HG03565 (cell line): ENCODE data around the gene MAT2A.

ENCODE experiments used
- ATAC-seq: cut with Tn5 transposase; IDR thresholded peaks from one replicate; pipeline ENCODE4 v1.9.1; 2021; ENCODE audit warnings: mild to moderate bottlenecking, moderate library complexity; ENCODE audit not compliant: unreplicated experiment

MAT2A gene

GRCh38 chr2:85538507-85539360 is at the start of gene MAT2A:
MAT2A (plus strand) TSS chr2:85539168; CDS start chr2:85539288, 120 bp downstream.
- peak; percentile 54 for ATAC-seq

GRCh38 chr2:85490861-85491755 is 47.9 kb upstream of the MAT2A start:
- no peak for ATAC-seq

DNA sequence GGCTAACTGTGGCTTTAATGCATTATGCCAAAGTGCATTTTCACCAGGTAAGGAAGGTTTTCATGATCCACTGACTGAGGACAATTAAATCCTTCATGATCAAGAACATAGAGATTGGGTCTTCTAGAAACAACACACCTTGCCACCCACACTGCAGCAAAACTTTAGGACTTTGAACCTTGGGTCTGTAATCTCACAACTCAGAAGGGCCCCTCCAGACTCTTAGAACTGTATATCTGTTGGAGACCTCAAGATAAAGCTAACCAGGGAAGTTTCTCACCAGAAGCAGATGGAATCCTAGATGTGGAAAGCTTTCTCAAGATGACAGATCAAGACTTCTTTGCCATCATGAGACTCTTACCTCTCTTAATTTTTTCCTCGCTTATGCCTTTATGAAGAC is 42.5 kb upstream of the MAT2A start:
- no peak for ATAC-seq

GRCh38 chr2:85497944-85498630 is 40.9 kb upstream of the MAT2A start:
- no peak for ATAC-seq

DNA sequence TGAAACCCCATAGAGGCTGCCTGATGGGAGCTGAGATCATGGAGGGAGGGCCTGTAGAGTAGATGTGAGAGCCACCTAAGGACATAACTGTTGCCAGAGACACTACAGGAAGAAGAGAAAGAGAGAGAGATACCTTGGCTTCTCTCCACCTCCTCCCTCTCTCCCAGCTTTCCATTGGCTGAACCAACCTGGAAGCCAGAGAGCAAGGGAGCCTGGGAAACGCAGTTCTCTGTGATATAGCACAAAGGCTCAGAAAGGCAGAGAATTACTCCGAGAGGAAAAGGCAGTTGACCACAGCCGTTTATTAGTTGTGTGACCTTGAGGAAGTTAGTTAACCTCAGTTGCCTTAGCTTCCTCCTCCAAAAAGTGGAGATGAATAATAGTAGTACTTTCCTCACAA is 37.7 kb upstream of the MAT2A start:
- no peak for ATAC-seq

GRCh38 chr2:85502720-85503119 is 36.2 kb upstream of the MAT2A start:
- ATAC-seq, result no peak

- no peak for ATAC-seq
Measured at GRCh38 chr2:85503168-85503850, 35.7 kb upstream of the MAT2A start.

DNA sequence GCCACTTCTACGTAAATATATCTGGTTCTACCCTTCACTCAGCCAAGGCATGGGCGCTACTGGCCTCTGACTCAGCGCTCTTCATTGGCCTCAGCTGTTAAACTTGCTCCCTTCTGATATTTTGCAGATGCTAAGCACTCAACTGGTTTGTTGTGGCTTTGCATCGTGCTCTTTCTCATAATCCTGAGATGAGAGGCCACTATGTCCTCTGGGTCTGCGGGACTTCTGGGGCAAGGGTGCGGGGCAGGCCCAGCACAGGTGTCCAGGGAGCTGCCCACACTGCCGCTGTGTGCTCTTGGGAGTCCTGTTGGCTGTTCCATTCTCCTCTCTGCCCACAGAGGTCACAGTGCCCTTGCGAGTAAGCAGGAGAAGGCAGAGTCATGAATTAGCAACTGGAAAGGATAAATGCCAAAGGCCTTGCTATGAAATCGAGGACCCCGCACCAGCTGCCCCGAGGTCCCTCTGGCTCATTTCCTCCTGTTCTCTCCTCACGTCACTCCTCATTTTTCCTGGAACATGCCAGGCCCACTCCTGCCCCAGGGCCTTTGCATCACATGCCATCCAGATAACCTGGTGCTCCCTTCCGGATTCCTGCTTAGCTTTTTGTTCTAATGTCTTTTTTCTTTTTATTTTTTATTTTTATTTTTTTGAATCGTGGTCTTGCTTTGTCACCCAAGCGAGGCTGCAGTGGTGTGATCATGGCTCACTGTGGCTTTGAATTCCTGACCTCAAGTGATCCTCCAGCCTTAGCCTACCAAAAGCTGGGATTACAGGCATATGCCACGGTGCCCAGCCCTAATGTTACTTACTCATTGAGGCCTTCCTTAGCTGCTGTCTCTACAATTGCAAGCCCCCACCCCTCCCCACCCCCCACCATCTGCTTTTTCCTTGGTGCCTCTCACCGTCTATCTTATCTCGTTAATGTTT is 34.9 kb upstream of the MAT2A start:
- no peak for ATAC-seq

DNA sequence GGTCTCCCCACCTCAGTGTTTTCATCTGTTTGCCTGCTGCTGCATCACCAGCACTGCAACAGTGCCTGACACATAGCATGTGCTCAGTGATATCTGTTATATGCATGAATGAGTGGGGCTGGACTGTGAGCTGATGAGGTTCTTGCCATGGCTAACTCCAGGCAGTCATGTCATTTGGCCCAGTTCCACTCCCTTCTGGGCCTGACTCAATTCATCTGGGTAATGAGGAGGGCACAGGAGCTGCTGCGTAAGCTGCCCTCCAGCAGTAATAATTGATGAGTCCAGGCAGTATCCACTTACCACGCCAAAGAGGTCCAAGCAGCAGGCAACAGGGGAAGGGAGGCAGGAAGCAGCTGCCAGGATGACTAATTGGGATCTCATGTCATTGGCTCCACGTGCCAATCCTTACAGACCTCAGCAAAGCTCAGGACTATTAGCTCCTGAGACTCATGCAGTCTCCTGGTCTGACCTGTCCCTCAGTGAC is 34.1 kb upstream of the MAT2A start:
- no peak for ATAC-seq

DNA sequence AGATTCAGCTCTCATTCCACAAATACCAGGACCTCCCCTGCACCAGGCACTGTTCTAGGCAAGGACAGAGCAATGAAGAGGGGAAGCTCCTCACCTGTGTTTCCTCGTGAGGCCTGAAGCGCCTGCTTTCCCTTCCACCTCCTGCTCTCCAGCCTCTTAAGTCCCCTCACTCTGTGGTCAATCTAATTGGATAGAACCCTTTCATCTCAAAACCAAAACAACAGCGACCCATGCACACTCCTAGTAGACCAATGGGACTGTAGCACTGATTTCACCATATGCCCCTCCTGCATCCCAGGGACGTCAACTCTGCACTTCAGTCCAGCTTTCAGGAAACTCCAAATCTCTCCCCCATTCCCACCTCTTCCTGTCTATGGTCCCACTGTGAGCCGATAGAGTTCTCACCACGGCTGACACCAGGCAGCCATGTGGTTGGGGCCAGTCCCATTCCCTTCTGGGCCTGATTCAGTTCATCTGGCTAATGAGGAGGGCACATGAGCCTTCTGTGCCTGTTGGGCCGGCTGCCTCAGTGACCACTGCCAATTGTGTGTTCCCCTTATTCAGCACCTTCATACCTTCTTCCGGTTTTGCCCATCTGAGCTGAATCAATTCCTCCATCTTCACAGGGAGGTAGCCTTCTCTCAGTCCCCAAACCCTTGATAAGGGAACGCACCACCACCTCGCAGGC is 33.3 kb upstream of the MAT2A start:
- ATAC-seq, result no peak

DNA sequence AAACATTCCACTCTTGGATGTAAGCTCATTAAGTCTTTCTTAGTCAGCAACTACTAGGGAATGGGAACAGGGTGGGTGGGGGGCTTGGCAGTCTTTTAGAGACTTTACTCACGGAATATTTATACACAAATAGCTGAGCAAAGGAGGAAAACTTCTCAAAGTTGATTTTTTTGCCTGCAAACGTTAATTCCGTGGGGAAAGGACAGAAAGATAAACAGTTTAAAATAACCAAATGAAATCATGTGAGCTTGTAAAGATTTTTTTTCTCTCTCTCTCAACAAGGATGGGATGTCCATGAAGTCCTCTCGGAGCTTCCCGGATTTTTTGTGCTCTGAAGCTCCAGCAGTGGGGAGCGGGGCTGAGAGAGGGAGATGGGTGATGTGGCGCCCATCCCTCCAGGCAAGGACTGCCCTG is 32.2 kb upstream of the MAT2A start:
- no peak for ATAC-seq

- no peak for ATAC-seq
Measured at GRCh38 chr2:85511008-85511811, 27.8 kb upstream of the MAT2A start.

DNA sequence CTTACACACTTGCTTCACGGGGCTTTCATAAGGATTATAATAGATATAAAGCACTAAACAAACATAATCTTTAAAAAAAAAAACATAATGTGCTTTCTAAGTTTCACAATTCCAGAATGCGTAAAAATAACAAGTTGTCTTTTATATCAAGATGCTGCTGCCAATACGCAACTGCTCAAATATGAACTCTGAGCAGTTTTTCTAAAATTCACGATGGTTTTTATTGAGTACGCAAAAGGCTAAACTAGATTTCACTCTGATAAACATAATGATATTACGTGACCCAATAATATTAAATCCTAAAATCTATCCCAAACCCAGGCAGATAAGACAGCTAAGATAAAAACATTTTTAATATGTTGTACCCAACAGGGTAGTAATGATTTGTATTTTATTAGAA is 24.6 kb upstream of the MAT2A start:
- no peak for ATAC-seq

- ATAC-seq, result no peak
Measured at GRCh38 chr2:85516653-85517389, 22.1 kb upstream of the MAT2A start.

DNA sequence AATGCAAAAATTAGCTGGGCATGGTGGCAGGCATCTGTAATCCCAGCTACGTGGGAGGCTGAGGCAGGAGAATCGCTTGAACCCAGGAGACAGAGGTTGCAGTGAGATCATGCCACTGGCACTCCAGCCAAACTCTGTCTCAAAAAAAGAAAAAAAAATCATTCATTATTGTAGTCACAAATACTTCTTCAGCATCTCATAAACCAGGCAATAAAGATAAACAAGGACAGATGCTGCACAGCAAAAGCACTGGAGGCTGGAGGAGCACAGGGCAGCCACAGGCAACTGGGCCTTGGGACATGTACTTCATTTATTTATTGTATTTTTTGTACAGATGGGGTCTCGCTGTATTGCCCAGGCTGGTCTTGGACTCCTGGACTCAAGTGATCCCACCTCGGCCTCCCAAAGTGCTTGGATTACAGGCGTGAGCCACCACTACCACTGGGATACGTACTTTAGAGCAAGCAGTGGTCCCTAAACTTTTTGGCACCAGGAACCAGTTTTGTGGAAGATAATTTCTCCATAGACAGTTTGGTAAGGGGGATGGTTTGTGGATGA is 16.8 kb upstream of the MAT2A start:
- ATAC-seq, result no peak

DNA sequence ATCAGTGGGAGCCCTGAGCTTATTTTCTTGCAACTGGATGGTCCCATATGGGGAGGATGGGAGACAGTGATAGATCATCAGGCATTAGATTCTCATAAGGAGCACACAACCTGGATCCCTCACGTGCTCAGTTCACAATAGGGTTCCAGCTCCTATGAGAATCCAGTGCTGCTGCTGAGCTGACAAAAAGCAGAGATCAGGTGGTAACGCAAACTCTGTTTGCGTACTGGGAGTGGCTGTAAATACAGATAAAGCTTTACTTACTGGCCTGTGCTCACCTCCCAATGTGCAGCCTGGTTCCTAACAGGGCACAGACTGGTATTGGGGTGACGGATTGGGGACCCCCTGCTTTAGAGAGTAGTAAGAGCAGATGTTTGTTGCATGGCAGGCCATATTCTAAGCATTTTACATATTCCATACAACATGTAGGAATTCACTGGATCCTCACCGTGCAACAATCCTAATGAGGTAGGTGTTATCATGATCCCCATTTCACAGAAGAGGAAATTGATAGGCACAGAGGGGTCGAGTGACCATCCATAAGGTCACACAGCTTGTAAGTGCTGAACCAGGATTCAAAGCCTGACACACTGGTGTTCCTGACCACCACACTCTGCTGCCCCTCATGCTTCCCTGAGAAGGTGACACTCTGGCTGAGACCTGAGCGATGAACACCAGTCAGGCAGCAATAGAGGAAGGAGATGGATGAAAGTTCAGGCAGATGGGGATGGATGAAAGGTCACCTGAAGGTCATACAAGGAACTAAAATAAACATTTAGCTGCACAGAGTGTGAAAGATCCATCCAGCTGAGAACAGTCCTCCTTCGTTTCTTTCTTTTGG is 15.7 kb upstream of the MAT2A start:
- no peak for ATAC-seq
